ENCODE data around the gene WIPF1.

WIPF1 gene

GRCh38 chr2:174569678-174570077 is 27.9 kb downstream of the WIPF1 start:
- no peak overlapping the region for H3K4me3 ChIP-seq (ENCODE audit: low read depth, low read length)
- TF ChIP-seq CTCF (IDR thresholded peaks at IDR 0.05; ENCODE audit: borderline replicate concordance, insufficient read depth, low read depth, low read length), result no peak

GRCh38 chr2:174568425-174568824 is 29.2 kb downstream of the WIPF1 start:
- TF ChIP-seq CTCF (IDR thresholded peaks at IDR 0.05; ENCODE audit: borderline replicate concordance, insufficient read depth, low read depth, low read length), result no peak
- no peak overlapping the region for H3K4me3 ChIP-seq (ENCODE audit: low read depth, low read length)

- no peak overlapping the region for H3K4me3 ChIP-seq (ENCODE audit: low read depth, low read length)
- TF ChIP-seq CTCF (IDR thresholded peaks at IDR 0.05; ENCODE audit: borderline replicate concordance, insufficient read depth, low read depth, low read length), result no peak
Measured at GRCh38 chr2:174566871-174567270, 30.7 kb downstream of the WIPF1 start.

GRCh38 chr2:174563530-174564282 is 33.9 kb downstream of the WIPF1 start:
- no peak for TF ChIP-seq CTCF (IDR thresholded peaks at IDR 0.05; ENCODE audit: borderline replicate concordance, insufficient read depth, low read depth, low read length)
- H3K4me3 ChIP-seq (ENCODE audit: low read depth, low read length), result no peak overlapping the region

- H3K4me3 ChIP-seq (ENCODE audit: low read depth, low read length), result no peak overlapping the region
- no peak for TF ChIP-seq CTCF (IDR thresholded peaks at IDR 0.05; ENCODE audit: borderline replicate concordance, insufficient read depth, low read depth, low read length)
Measured at GRCh38 chr2:174561972-174562370, 35.6 kb downstream of the WIPF1 start.

GRCh38 chr2:174561283-174561971 is 36.2 kb downstream of the WIPF1 start:
- TF ChIP-seq CTCF (IDR thresholded peaks at IDR 0.05; ENCODE audit: borderline replicate concordance, insufficient read depth, low read depth, low read length), result no peak
- H3K4me3 ChIP-seq (ENCODE audit: low read depth, low read length), result no peak overlapping the region

- TF ChIP-seq CTCF (IDR thresholded peaks at IDR 0.05; ENCODE audit: borderline replicate concordance, insufficient read depth, low read depth, low read length), result no peak
Measured at GRCh38 chr2:174560737-174561136, 36.9 kb downstream of the WIPF1 start.

More at GRCh38 chr2:174560737-174561136, 36.9 kb downstream of the WIPF1 start:
- H3K4me3 ChIP-seq (ENCODE audit: low read depth, low read length), result no peak overlapping the region
